Effector CD4-positive, alpha-beta T cell (primary cell): ENCODE data around the gene EIF3K.
A peak's percentile ranks its signal among the peaks of the same experiment; 100 is the strongest.
"Not testable (repeated sequence)": the region's sequence is repeated elsewhere in the genome, so short reads cannot be mapped to it uniquely, and the experiment has no call there.

Experiments
- DNase-seq: peaks from one replicate; pipeline ENCODE4 v3.0.0-alpha.2; 2020

Gene EIF3K

GRCh38 chr19:38619361-38620174 lies 580 bp downstream of the EIF3K start:
- DNase-seq = no peak

GRCh38 chr19:38624822-38625221 lies 5.8 kb downstream of the EIF3K start:
- DNase-seq = no peak

- DNase-seq = no peak
These were observed 7.4 kb downstream of the EIF3K start for GRCh38 chr19:38626401-38626800.

- no peak for DNase-seq
These were observed 10.6 kb downstream of the EIF3K start for GRCh38 chr19:38629568-38629967.

GRCh38 chr19:38631301-38631700 lies 12.3 kb downstream of the EIF3K start:
- DNase-seq = not testable (repeated sequence)

- not testable (repeated sequence) for DNase-seq
These were observed 13.0 kb downstream of the EIF3K start for GRCh38 chr19:38631811-38632475.

GRCh38 chr19:38632476-38633213 lies 13.7 kb downstream of the EIF3K start:
- DNase-seq = no peak

- DNase-seq = peak; percentile 62
These were observed 15.9 kb downstream of the EIF3K start for GRCh38 chr19:38634757-38635482.

GRCh38 chr19:38635483-38636399 lies 16.8 kb downstream of the EIF3K start:
- no peak for DNase-seq

GRCh38 chr19:38638461-38638860 lies 19.5 kb downstream of the EIF3K start:
- DNase-seq = no peak

GRCh38 chr19:38639679-38640078 lies 20.7 kb downstream of the EIF3K start:
- no peak for DNase-seq

GRCh38 chr19:38640368-38640767 lies 21.4 kb downstream of the EIF3K start:
- DNase-seq = no peak

- no peak for DNase-seq
These were observed 23.2 kb downstream of the EIF3K start for GRCh38 chr19:38642176-38642575.

- DNase-seq = no peak
These were observed 25.7 kb downstream of the EIF3K start for GRCh38 chr19:38644719-38645118.

GRCh38 chr19:38647368-38647965 lies 28.5 kb downstream of the EIF3K start, which contains the start of gene ACTN4:
Gene ACTN4, plus strand, starts transcription at chr19:38647649. Its CDS starts 97 bp downstream, at chr19:38647746.
- DNase-seq = peak; percentile 100

GRCh38 chr19:38647966-38648768 lies 29.2 kb downstream of the EIF3K start:
- no peak for DNase-seq

GRCh38 chr19:38648769-38649304 lies 29.8 kb downstream of the EIF3K start:
- no peak for DNase-seq

GRCh38 chr19:38649305-38650171 lies 30.6 kb downstream of the EIF3K start:
- no peak for DNase-seq
